ENCODE results near the gene NMUR1. TPM values are rescaled to one million over a fixed set of nuclear protein-coding genes. Genes with fewer than 3 reads are reported as not detected.

The NMUR1 gene, protein sequence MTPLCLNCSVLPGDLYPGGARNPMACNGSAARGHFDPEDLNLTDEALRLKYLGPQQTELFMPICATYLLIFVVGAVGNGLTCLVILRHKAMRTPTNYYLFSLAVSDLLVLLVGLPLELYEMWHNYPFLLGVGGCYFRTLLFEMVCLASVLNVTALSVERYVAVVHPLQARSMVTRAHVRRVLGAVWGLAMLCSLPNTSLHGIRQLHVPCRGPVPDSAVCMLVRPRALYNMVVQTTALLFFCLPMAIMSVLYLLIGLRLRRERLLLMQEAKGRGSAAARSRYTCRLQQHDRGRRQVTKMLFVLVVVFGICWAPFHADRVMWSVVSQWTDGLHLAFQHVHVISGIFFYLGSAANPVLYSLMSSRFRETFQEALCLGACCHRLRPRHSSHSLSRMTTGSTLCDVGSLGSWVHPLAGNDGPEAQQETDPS
- not detected in 2 replicates for total RNA-seq

GRCh38 chr2:231530099-231531011 is at the start of gene NMUR1:
Gene NMUR1 (minus strand): TSS chr2:231530445. CDS start chr2:231530361, 84 bp downstream.

Other genes starting within 250 kb of the NMUR1 start
- 1.2 TPM in 1 of 2 replicates, not detected in the other for gene B3GNT7, start 134.7 kb downstream of the NMUR1 start, total RNA-seq
- gene NCL, start 66.0 kb downstream of the NMUR1 start, total RNA-seq: 53.9 and 91.1 TPM in 2 replicates
- not detected in 2 replicates for gene TEX44, start 62.4 kb upstream of the NMUR1 start, total RNA-seq
- gene PTMA, start 178.1 kb upstream of the NMUR1 start, total RNA-seq: 654 and 669 TPM in 2 replicates

Data from myometrial cell (primary cell).